ENCODE measurements around the gene VWA5A.

The VWA5A gene

GRCh38 chr11:124143034-124143433 is 27.8 kb downstream of the VWA5A start:
- DNase-seq (ENCODE audit: low read depth) = no peak
- H3K4me3 ChIP-seq (ENCODE audit: low read length) = no peak overlapping the region
- TF ChIP-seq CTCF (IDR thresholded peaks at IDR 0.05; ENCODE audit: insufficient read depth, low read depth, low read length, missing control alignments) = no peak

- H3K4me3 ChIP-seq (ENCODE audit: low read length) = no peak overlapping the region
- TF ChIP-seq CTCF (IDR thresholded peaks at IDR 0.05; ENCODE audit: insufficient read depth, low read depth, low read length, missing control alignments) = no peak
Measured at GRCh38 chr11:124147951-124148350, 32.7 kb downstream of the VWA5A start.

GRCh38 chr11:124150684-124151083 is 35.4 kb downstream of the VWA5A start:
- no peak for TF ChIP-seq CTCF (IDR thresholded peaks at IDR 0.05; ENCODE audit: insufficient read depth, low read depth, low read length, missing control alignments)
- no peak for DNase-seq (ENCODE audit: low read depth)
- H3K4me3 ChIP-seq (ENCODE audit: low read length) = no peak overlapping the region

More at GRCh38 chr11:124147951-124148350, 32.7 kb downstream of the VWA5A start:
- no peak for DNase-seq (ENCODE audit: low read depth)

GRCh38 chr11:124152770-124153407 is 37.6 kb downstream of the VWA5A start:
- H3K4me3 ChIP-seq (ENCODE audit: low read length) = no peak overlapping the region
- no peak for DNase-seq (ENCODE audit: low read depth)
- no peak for TF ChIP-seq CTCF (IDR thresholded peaks at IDR 0.05; ENCODE audit: insufficient read depth, low read depth, low read length, missing control alignments)

GRCh38 chr11:124153821-124154220 is 38.6 kb downstream of the VWA5A start:
- H3K4me3 ChIP-seq (ENCODE audit: low read length) = no peak overlapping the region
- TF ChIP-seq CTCF (IDR thresholded peaks at IDR 0.05; ENCODE audit: insufficient read depth, low read depth, low read length, missing control alignments) = no peak
- DNase-seq (ENCODE audit: low read depth) = no peak

GRCh38 chr11:124159481-124159880 is 44.2 kb downstream of the VWA5A start:
- H3K4me3 ChIP-seq (ENCODE audit: low read length) = no peak overlapping the region
- TF ChIP-seq CTCF (IDR thresholded peaks at IDR 0.05; ENCODE audit: insufficient read depth, low read depth, low read length, missing control alignments) = no peak
- no peak for DNase-seq (ENCODE audit: low read depth)

- H3K4me3 ChIP-seq (ENCODE audit: low read length) = no peak overlapping the region
- DNase-seq (ENCODE audit: low read depth) = no peak
- no peak for TF ChIP-seq CTCF (IDR thresholded peaks at IDR 0.05; ENCODE audit: insufficient read depth, low read depth, low read length, missing control alignments)
Measured at GRCh38 chr11:124160986-124161385, 45.7 kb downstream of the VWA5A start.

Measured in epithelial cell of esophagus (primary cell).